DMS114 treated with DMSO at 0.1 percent for 48 hours (cell line): ENCODE results near the gene LDLRAD4.

Experiments
- DNase-seq: peaks from one replicate; lab custom pipeline; 2025; ENCODE audit not compliant: unreplicated experiment; lab: John Stamatoyannopoulos, UW

The LDLRAD4 gene

DNA sequence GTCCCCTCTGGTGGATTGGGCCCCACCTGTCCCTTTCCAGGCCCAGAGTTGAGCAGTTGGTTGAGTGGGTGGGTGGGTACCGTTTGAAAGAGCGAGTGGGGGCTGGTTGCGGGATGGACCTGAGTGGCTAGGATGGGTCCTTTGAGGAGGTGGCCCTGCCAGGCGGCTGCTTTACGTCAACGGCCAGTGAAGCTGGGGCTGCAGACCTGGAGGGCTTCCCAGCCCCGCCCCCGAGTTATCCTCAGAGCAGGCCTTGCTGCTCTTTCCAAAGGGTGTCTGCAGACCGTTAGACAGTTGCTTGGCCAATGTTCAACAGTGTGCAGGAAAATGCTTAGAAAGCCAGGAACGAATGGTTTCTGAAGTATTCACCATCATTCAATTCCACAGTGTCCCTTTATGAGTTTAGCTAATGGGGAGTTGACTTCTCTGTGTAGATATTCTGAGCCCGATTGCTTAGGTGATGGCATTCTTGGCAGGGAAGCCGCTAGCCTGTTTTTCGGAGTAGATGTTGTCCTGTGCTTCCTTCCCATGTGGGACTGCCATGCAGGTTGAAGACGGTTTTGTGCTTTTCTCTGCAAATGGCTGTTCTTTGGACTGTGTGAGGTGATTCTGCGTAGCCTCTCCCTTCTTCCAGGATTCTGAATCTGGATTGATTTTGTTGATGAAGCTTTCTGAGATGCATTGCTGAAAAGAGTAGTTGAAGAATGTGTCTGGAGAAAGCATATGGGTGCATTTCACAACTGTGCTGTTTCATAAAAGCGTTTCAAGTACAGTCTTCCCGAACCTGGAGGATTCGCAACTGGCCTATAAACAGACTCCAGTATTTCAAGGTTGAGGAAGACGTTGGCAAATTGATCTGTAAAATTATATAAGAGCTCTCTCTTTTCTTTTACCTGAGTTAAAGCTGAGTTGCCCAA lies 45.8 kb downstream of the LDLRAD4 start:
- DNase-seq, result no peak

DNA sequence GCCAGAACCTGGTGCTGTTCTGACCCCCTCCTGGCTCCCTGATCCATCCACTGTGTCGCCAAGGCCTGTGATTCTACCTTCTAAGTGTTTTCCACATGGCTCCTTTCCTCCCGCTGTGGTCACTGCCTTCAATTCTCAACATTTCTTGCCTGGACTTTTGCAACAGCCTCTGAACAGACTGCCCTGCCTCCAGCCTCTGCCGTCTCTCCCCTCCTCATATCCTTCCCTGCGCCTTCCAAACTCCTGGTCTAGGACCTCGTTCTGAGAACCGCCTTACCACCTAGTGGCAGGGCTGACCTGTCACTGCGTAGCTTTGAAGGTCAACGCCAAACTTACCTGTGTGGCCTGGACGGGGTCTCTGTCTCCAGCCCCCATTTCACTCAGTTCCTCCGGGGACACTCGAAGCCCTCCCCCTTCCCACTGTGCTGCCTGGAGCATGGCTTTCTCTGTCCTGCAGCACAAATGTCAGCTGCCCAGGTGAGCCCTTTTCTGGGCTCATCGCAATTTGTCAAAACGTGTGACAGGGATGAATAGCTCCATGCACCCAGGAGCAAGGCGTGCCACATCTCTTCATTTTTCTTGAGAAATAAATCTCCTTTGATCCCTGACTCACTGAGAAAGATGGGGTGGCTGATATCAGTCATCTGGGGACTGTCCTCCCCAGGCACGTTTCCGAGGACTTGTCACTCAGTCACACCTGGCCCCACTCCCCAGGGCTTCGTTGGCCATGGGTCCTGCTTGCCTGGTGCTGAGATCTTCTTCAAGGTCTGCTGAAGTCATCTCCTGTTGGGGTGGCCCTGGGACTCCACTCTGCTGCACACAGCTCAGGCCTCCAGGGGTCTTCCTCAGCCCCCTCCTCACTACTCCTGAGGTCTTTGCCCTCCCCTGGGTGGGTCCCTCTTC lies 46.7 kb downstream of the LDLRAD4 start:
- DNase-seq, result no peak

DNA sequence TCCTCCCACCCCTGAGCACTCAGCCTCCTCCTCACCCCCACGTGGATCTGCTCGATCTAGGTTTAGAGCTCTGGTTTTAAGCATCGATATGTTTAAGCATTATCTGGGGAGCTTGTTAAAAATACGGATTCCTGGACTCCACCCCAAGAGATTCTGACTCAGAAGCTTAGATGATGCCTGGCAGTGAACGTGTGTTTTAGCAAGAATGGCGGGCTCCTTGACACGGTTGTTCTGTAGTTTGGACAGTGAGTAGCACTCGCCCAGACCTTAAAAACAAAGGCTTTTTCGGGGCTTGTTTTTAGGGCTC lies 47.3 kb downstream of the LDLRAD4 start:
- no peak for DNase-seq

DNA sequence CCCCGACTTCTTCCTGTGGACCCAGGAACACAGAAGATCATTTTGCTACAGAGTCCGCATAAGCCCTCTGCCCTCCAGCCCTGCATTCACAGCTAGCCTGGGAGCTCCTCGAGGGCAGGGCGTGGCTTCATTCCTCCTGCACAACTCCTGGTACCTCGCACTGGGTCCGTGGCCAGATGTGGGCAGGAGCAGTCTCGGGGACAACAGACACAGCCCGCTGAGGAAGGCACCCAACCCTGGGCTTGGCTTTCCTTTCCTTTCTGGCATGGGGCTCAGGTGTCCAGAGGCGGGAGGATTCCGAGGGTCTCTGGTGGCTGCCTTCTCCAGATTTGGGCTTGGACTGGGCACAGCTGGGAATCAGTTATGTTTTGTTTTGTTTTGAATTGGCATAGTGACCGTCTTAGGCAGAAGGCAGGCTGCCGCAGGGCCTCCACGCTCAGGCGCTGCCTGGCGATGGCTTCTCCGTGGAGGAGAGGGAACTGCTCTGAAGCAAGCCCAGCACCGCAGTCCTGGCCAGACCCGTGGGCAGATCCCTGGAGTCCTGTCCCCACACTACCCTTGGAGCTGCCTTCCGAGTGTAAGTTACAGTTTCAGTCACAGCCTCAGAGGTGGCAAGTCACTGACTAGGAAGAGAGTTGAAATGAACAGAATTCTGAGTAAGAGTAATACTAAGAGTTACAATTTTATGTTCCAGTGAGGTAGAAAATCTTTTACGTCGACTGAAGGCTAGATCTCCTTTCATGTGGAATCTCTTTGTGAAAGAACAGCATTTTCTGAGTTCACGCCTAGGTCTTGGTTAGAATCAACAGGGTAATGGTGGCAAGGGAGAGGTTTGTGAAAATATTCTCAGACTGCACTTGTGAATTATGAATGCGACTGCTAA lies 47.9 kb downstream of the LDLRAD4 start:
- DNase-seq, result no peak

DNA sequence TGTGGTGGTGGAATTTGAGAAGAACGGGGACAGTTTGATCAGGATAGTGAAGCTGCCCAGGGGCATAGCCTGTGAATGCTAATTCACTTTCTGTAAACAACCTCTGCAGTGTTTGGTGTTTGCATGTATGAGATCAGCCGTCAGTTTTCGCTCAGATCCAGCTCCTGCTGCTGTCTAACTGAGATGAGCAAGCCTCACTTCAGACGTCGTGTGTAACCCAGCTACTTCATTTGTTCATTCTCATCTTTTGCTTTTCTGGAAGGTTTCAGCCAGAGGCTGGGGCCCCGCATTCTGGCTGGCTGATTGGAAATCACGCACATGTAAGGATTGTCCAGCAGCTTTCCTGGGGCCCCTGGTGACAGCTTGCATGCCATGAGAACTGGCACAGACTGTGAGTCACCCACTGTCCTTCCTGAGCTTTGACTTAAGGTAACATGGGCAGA lies 48.9 kb downstream of the LDLRAD4 start:
- no peak for DNase-seq

DNA sequence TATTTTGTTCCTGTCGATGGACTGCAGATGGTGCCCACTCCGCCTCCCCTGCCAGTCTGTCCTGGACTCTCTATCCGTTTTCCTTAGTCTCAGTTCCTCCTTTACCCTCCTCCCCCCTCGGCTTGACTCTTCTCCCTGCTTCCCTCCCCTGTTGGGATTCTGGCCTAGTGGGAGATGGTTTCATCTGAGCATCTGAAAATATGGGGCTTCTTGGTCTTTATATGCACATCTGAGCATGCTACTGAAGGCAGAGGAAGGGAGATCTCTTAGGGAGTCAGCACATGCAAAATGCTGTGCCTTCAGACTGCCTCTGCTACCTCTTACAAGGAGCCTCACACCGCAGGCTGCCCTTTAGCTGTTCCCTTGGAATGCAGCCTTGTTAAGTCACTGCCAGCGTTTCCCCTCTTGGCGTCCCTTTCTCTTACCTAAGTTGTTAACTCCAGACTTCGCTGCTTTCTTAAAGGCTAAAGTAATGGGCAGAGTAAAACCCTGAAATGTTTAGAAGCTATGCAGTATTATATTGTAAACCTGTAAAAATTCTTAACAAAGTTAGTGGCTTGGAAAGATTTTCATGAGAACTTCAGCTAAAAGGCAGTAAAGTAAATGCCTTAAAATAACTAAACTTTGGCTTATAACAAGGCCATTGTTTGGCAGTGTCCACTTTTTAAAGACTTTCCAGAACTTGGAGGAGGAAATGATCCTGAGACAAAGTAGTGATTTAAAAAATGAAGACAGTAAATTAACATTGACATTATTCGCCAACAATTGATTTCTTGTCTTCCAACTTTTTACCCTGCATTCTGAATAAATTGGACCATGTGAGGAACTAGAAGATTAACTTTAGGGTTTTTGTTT lies 49.8 kb downstream of the LDLRAD4 start:
- DNase-seq, result no peak

DNA sequence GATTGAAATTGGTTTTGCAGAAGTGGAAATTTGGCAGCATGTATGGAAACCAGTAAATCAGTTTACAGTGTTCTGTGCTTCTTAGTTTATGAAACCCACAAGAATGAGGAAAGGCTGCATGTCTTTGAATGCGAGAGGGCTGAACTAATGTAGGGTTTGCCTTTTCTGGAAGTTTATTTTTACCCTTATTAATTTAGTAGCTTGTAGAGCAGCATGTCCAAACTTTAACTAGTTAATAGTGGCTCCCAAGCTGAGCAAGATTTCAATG lies 50.4 kb downstream of the LDLRAD4 start:
- no peak for DNase-seq

DNA sequence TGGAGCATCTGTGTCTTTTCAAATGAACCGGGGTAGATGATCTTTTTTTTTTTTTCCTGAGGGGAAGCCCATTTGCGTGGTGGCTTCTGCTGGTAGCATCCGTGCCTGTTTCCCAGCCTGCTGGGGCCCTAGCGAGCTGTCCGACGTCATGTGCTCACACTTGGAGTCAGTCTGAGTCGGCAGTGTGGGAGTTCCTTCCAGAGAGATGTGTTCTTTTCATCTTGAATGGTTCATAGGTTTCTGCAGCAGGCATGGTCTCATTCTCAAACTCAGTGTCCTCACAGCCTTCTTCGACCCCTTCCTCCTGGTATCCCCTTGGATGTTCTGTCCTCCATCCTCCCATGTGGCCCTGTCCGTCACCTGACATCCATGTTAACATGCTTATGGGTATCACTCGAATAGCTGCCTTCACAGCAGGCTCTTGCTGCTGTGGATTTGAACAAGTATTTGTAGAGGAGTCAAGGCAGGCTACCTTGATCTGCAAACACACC lies 51.0 kb downstream of the LDLRAD4 start:
- no peak for DNase-seq

DNA sequence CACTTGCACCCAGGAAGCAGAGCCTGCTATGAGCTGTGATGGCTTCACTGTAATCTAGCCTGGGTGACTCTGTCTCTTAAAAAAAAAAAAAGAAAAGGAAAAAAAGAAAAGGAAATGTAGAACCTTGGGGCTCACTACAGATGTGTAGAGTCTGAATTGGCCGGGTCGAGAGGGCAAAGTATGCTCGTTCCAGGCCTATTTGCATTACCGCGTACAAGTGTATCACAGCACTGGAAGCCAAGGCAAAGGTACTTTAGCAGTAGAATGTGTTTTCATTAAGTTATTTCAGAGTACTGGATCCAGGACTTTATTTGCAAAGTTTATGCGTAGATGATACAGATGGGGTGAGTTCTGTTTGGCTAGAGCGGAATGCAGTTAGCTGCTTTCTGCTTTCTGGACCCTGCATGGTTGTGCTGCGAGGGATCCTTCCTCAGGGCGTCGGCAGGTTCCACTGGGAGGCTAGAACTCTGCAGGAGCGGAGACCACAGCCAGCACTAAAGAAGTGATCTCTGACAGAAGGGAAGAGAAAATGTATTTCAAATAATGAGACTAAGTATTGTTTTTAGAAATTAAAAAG lies 51.8 kb downstream of the LDLRAD4 start:
- DNase-seq, result no peak

DNA sequence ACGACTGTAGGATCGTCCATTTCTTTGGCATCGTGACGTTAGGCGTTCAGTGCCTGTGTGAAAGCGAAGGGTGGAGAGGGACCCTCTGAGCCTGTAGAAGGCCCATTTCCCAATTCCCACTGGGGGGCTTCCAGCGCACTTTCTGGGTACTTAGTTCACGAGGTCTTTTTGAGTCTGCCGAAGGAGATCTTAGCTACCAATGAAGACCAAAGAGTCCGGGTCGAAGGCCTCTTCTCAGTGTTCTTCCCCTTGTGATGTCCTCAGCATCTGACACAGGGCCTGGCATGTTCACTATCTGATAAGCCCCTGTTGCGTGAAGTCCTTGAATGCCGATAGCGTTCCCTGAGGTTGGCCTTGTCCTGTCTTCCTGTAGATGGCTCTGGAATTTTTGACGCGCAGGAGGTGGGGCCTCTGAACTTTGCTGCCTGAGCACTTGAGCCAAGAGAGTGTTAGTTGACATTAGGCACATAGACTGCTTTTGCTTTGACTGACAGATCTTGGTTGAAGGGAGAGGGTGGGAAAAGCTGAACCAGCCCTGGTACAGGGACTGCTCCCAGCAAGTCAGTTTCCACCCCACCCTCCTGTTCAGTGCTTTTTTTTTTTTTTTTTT lies 52.8 kb downstream of the LDLRAD4 start:
- DNase-seq, result no peak

DNA sequence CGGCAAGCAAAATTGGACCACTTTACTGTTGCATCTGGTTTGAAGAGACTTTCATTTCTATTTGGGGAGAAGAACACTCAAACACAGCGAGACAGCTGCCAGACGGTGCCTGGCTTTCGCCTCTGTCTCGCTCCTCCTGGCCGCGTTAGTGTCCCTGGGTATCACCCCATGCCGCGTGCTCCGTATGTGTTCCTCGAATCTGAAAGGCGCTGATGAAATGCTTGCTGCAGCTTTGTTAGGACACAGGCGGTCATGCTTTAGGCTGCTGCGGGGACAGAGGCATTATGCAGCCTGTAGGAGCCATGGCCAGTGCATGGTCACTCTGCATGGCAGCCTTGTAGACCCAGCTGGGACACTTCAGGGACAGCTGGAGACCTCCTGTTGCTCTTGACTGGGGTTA lies 53.9 kb downstream of the LDLRAD4 start:
- DNase-seq, result no peak

DNA sequence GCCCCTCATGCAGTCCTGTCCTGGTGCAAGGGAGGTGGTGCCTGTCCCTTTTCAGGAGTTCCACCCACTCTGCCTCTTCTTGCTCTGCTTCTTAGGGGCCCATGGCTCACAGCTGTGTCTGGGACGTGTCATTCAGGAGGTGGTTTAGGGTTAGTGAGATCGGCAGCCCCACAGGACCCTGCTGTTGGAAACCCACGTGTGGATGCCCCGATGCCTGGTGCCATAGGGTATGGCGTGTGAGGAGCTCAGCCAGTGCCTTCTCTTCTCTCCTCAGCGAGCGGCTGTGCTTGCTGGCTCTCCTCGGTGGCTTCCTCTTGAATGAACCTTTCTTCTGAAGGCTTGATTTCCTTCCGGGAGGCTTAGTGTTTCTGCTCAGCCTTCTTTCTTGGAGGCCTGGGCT lies 55.2 kb downstream of the LDLRAD4 start:
- DNase-seq, result no peak

DNA sequence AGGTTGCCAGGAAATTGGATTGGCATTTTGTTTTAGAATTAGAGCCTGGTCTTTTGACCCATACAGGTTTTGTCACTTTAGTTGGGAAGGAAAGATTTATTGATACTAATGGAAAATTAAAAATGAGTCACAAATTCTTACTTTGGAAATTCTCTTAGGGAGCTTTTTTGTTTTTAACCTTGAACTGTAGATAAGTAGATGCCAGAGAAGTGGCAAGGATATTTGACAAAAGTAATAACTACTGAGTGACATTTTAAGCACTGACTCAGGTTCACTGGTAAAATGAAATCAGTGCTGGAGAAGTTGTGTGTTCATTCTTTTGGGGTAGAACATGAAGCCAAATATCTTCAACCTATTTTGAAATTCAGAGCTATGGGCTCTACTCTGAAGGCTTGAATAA lies 56.5 kb downstream of the LDLRAD4 start:
- DNase-seq, result no peak

DNA sequence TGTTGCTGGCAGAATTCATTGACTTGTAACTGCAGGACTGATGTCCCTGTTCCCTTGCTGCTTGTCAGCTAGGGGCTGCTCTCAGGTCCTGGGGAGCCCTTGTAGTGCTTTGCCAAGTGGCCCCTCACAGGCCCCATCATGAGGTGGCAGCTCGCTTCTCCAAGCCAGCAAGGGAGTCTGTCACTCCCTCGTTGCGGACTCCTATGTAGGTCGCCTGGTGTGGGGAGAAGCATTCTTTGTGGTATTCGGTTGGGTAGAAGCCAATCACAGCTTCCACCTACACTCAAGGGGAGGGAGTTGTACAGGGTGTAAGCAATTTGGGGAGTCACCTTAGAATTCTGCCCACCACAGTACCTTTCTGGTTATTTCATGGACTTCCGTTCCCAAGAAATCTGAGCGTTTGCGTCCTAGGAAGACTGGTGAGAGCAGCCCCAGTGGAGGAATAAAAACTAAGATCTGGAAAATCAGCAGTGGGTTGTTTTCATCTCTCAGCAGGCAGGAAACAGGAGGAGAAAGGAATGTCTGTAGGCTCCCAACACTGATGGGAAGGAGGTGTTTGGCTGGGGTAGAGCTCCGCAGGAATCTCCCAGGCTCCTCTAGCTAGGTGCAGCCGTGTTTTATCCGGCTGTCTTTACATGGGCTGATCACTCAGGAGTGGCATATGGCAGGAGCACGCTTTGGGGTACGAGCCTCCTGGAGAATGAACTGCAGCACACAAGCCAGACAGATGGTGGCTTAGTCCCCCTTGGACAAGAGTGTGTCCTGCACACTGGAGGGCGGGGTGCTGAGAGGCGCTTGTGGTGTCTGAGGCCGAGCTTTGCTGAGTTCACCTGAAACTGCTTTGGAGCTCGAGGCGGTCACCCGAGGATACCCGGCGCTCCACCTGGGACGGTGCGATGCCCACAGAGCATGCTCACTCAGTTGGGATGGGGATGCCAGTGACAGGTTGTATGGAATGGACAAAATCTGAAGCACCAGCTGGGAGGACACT lies 58.3 kb downstream of the LDLRAD4 start:
- no peak for DNase-seq

DNA sequence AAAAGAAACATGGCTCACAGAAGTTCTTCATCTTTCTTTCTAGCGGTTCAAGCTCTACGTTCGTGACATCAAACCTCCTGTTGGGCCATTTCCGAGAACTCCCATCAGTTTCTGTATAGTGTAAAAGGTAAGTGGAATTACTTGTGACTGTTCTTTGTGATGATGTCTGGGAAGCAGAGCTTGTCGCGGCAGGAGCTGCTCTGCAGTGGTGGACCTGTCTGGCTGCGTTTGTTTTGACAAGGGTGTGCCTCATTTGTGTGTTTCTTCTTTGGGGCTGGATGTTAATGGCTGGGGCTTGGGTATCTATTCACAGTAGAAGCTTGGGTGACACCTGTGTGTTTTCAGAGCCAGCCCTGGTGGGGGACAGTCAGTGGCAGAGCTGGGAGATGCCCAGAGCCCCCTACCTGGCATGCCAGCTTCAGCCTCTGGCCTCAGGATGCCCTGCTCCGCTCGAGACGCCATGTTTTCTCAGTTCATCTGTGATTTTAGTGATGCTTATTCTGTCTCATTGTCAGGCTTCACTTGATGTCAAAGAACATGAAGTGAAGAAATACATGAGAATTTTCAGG lies 59.6 kb downstream of the LDLRAD4 start:
- no peak for DNase-seq

DNA sequence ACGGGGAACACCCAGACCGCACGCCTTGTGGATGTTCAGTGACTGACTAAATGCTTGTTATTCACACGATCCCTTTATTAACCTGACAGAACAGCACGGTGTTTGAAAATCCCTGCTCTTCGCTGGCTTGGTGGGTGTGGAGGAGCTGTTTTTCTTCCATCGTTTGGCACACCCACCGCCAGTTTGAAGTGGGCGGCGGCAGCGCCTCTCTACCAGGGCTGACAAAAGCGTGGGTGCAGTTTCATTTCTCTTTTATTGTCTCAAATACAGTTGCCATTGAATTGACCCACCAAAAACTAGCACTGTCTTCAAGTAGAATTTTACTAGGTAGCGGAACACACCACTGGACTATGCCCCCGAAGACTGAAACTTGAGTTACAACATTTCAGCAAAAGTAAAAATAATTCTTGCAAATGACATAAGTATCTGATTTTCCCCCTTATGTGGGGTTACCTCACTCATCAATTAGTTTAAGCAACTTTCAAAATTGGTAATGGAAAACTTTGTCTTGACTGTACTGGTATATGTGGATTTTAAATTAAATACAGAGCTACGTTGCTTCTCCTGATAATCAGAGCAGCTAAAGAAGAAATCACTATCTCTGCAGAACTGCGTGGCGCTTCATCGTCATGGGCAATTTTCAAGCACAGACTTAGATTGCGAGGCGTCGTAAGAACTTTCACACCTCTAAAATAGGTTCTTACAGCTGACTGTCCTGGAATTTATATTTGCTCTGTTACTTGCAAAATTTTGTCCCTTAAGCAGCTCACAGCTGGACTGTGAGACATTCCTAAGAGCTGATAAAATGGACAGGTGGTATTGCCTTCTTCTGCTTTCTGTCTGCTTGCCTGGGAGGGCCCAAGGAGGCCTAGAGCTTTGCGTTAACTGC lies 60.9 kb downstream of the LDLRAD4 start:
- DNase-seq, result no peak
